Mesenchymal stem cell (in vitro differentiated cells and primary cell): ENCODE results near the gene MAPK10.

Experiments
- DNase-seq: peaks from one replicate; pipeline ENCODE4 v3.0.0-alpha.2; 2013
- H2AFZ ChIP-seq: one replicate; pipeline ENCODE4 v1.6.1; 2013; ENCODE audit warnings: low read depth, mild to moderate bottlenecking, control low read depth, inconsistent platforms, low read length, moderate library complexity
- H2AK5ac ChIP-seq: 2 replicates; pipeline ENCODE4 v1.6.1; 2013; ENCODE audit warnings: low read length, moderate library complexity, mild to moderate bottlenecking, inconsistent platforms; ENCODE audit not compliant: severe bottlenecking
- H2BK120ac ChIP-seq: one replicate; pipeline ENCODE4 v1.6.1; 2013; ENCODE audit warnings: low read depth, mild to moderate bottlenecking, inconsistent platforms, low read length, moderate library complexity
- H2BK12ac ChIP-seq, 2 experiments: one replicate each; pipeline ENCODE4 v1.6.1; 2013; ENCODE audit warnings: inconsistent platforms in 2 of 2, low read length in 2 of 2, mild to moderate bottlenecking in 2 of 2, moderate library complexity in 2 of 2, control low read depth in 1 of 2
- H2BK15ac ChIP-seq: one replicate; pipeline ENCODE4 v1.6.1; 2013; ENCODE audit warnings: mild to moderate bottlenecking, low read depth, inconsistent platforms; ENCODE audit not compliant: poor library complexity, severe bottlenecking
- H2BK5ac ChIP-seq: 2 replicates; pipeline ENCODE4 v1.6.1; 2013; ENCODE audit warnings: low read depth, mild to moderate bottlenecking, low read length, control low read depth, inconsistent platforms; ENCODE audit not compliant: poor library complexity, severe bottlenecking
- H3K14ac ChIP-seq, 2 experiments: one replicate each; pipeline ENCODE4 v1.6.1; 2013; ENCODE audit warnings: inconsistent platforms in 2 of 2, low read length in 2 of 2, control low read depth in 1 of 2, mild to moderate bottlenecking in 1 of 2, moderate library complexity in 1 of 2
- H3K18ac ChIP-seq, 2 experiments: one replicate each; pipeline ENCODE4 v1.6.1; 2013; ENCODE audit warnings: inconsistent platforms in 2 of 2, low read length in 2 of 2, control low read depth in 1 of 2, low read depth in 1 of 2, mild to moderate bottlenecking in 1 of 2
- H3K23ac ChIP-seq, 2 experiments: one replicate each; pipeline ENCODE4 v1.6.1; 2013; ENCODE audit warnings: inconsistent platforms in 2 of 2, low read length in 2 of 2, mild to moderate bottlenecking in 2 of 2, moderate library complexity in 2 of 2, control low read depth in 1 of 2
- H3K27ac ChIP-seq: 2 replicates; pipeline ENCODE4 v1.5.1; 2013; ENCODE audit warnings: mild to moderate bottlenecking, moderate library complexity, low read length, control low read depth, inconsistent platforms; ENCODE audit not compliant: poor library complexity, severe bottlenecking
- H3K27me3 ChIP-seq, 2 experiments: 2 replicates each; pipeline versions ENCODE4 v1.6.1 to v1.7.0; 2013; ENCODE audit warnings: low read length in 2 of 2, mild to moderate bottlenecking in 2 of 2, moderate library complexity in 2 of 2, control low read depth in 1 of 2, inconsistent platforms in 1 of 2; ENCODE audit not compliant: control insufficient read depth in 1 of 2, insufficient read depth in 1 of 2
- H3K36me3 ChIP-seq, 2 experiments: 2 replicates each; pipeline versions ENCODE4 v1.6.1 to v1.7.0; 2013; ENCODE audit warnings: low read length in 2 of 2, control low read depth in 1 of 2, inconsistent platforms in 1 of 2, low read depth in 1 of 2, mild to moderate bottlenecking in 1 of 2; ENCODE audit not compliant: insufficient read depth in 2 of 2, control insufficient read depth in 1 of 2
- H3K4ac ChIP-seq, 2 experiments: one replicate each; pipeline ENCODE4 v1.6.1; 2013; ENCODE audit warnings: inconsistent platforms in 2 of 2, low read length in 2 of 2, mild to moderate bottlenecking in 2 of 2, moderate library complexity in 2 of 2, control low read depth in 1 of 2, low read depth in 1 of 2
- H3K4me1 ChIP-seq: 2 replicates; pipeline ENCODE4 v1.6.1; 2013; ENCODE audit warnings: low read depth, low read length, control low read depth; ENCODE audit not compliant: control insufficient read depth, insufficient read depth
- H3K4me2 ChIP-seq: 2 replicates; pipeline ENCODE4 v1.6.1; 2013; ENCODE audit warnings: low read length, mild to moderate bottlenecking, inconsistent platforms; ENCODE audit not compliant: poor library complexity, severe bottlenecking
- H3K4me3 ChIP-seq, 2 experiments: 2 replicates each; pipeline versions ENCODE4 v1.5.1 to v1.7.0; 2013; ENCODE audit warnings: low read length in 2 of 2, mild to moderate bottlenecking in 2 of 2, control low read depth in 1 of 2, low read depth in 1 of 2; ENCODE audit not compliant: insufficient read depth in 1 of 2
- H3K79me1 ChIP-seq: replicated peaks from 2 replicates; pipeline ENCODE4 v1.6.1; 2013; ENCODE audit warnings: mild to moderate bottlenecking, control low read depth, low read length, inconsistent platforms; ENCODE audit not compliant: poor library complexity, severe bottlenecking
- H3K9ac ChIP-seq: 2 replicates; pipeline ENCODE4 v1.7.0; 2013; ENCODE audit warnings: mild to moderate bottlenecking, low read length, moderate library complexity
- H3K9me3 ChIP-seq: 2 replicates; pipeline ENCODE4 v1.7.0; 2013; ENCODE audit warnings: mild to moderate bottlenecking, low read length; ENCODE audit not compliant: control insufficient read depth
- H4K8ac ChIP-seq: one replicate; pipeline ENCODE4 v1.6.1; 2013; ENCODE audit warnings: inconsistent platforms, mild to moderate bottlenecking, low read length, moderate library complexity
- H4K91ac ChIP-seq: one replicate; pipeline ENCODE4 v1.6.1; 2013; ENCODE audit warnings: mild to moderate bottlenecking, low read length, inconsistent platforms
- WGBS: methylation state at CpG from one replicate; pipeline ENCODE4 v1.1.7; 2013; ENCODE audit warnings: mixed read lengths; 5-methylcytosine and 5-hydroxymethylcytosine counted together

Gene MAPK10

GRCh38 chr4:86152454-86152853, 207.4 kb downstream of the MAPK10 start:
- H3K27ac ChIP-seq, result no peak overlapping the region
- H2BK15ac ChIP-seq, result no peak overlapping the region
- peak overlapping the region; percentile 33 for H3K9ac ChIP-seq
- no peak overlapping the region for H2BK5ac ChIP-seq
- no peak overlapping the region for H4K8ac ChIP-seq
- no peaks in the 10 kb centered on the region for H3K79me1 ChIP-seq
- no peak overlapping the region for H3K4me2 ChIP-seq
- H3K9me3 ChIP-seq, result no peaks in the 10 kb centered on the region
- no peaks in the 10 kb centered on the region for H3K4me1 ChIP-seq
- H3K18ac ChIP-seq, result no peak overlapping the region
- H3K27me3 ChIP-seq, result no peaks in the 10 kb centered on the region
- no peak overlapping the region for H2BK12ac ChIP-seq
- H3K4ac ChIP-seq, result no peak overlapping the region
- no peak overlapping the region for H2AFZ ChIP-seq
- no peak overlapping the region for H3K14ac ChIP-seq
- no peak overlapping the region for H2AK5ac ChIP-seq
- WGBS, result 81% methylated on average over 2 of the region's 2 CpGs
- no peak overlapping the region for H3K23ac ChIP-seq
- H4K91ac ChIP-seq, result no peak overlapping the region
- DNase-seq, result no peak
- no peaks in the 10 kb centered on the region for H3K36me3 ChIP-seq
- no peak overlapping the region for H3K4me3 ChIP-seq
- no peak overlapping the region for H2BK120ac ChIP-seq

- no peak overlapping the region for H3K4me3 ChIP-seq
- H2AK5ac ChIP-seq, result no peak overlapping the region
- H2BK120ac ChIP-seq, result no peak overlapping the region
- no peak overlapping the region for H3K27ac ChIP-seq
- no peak overlapping the region for H2BK15ac ChIP-seq
- no peaks in the 10 kb centered on the region for H3K4me1 ChIP-seq
- no peaks in the 10 kb centered on the region for H3K27me3 ChIP-seq
- no peak overlapping the region for H3K4me2 ChIP-seq
- no peaks in the 10 kb centered on the region for H3K36me3 ChIP-seq
- H2BK12ac ChIP-seq, result no peak overlapping the region
- H4K91ac ChIP-seq, result no peak overlapping the region
- no peaks in the 10 kb centered on the region for H3K79me1 ChIP-seq
- H3K18ac ChIP-seq, result no peak overlapping the region
- H4K8ac ChIP-seq, result no peak overlapping the region
- H3K9ac ChIP-seq, result no peak overlapping the region
- no peak for DNase-seq
- no peak overlapping the region for H3K4ac ChIP-seq
- H3K9me3 ChIP-seq, result no peaks in the 10 kb centered on the region
- WGBS, result 87% methylated on average over 3 of the region's 3 CpGs
- no peak overlapping the region for H2BK5ac ChIP-seq
- no peak overlapping the region for H2AFZ ChIP-seq
- no peak overlapping the region for H3K23ac ChIP-seq
- no peak overlapping the region for H3K14ac ChIP-seq
Measured at GRCh38 chr4:86151196-86151595, 208.7 kb downstream of the MAPK10 start.

- H2AK5ac ChIP-seq, result no peak overlapping the region
- no peak overlapping the region for H3K14ac ChIP-seq
- no peak overlapping the region for H3K4me3 ChIP-seq
- H3K4me1 ChIP-seq, result no peaks in the 10 kb centered on the region
- no peaks in the 10 kb centered on the region for H3K79me1 ChIP-seq
- no peak overlapping the region for H2BK15ac ChIP-seq
- no peak overlapping the region for H2BK120ac ChIP-seq
- H2AFZ ChIP-seq, result no peak overlapping the region
- no peaks in the 10 kb centered on the region for H3K36me3 ChIP-seq
- H3K4me2 ChIP-seq, result no peak overlapping the region
- no peak for DNase-seq
- no peak overlapping the region for H4K91ac ChIP-seq
- H3K23ac ChIP-seq, result no peak overlapping the region
- no peak overlapping the region for H4K8ac ChIP-seq
- no peak overlapping the region for H3K4ac ChIP-seq
- no peak overlapping the region for H2BK5ac ChIP-seq
- H3K18ac ChIP-seq, result no peak overlapping the region
- no peak overlapping the region for H3K27ac ChIP-seq
- H3K9ac ChIP-seq, result no peak overlapping the region
- H3K9me3 ChIP-seq, result no peaks in the 10 kb centered on the region
- H3K27me3 ChIP-seq, result no peaks in the 10 kb centered on the region
- no peak overlapping the region for H2BK12ac ChIP-seq
- WGBS, result no CpG with 5 or more reads among the region's 1 CpG
Measured at GRCh38 chr4:86141161-86141560, 218.7 kb downstream of the MAPK10 start.

GRCh38 chr4:86132468-86132867, 227.4 kb downstream of the MAPK10 start:
- Histone ChIP-seq H2AFZ (no peak overlapping the region), H2BK120ac (no peak overlapping the region), H3K4me1 (no peaks in the 10 kb centered on the region), H3K14ac (no peak overlapping the region), H4K8ac (no peak overlapping the region), H2BK12ac (no peak overlapping the region), H3K9ac (no peak overlapping the region), H2BK5ac (no peak overlapping the region), H3K4me2 (no peak overlapping the region), H3K23ac (no peak overlapping the region), H3K4ac (no peak overlapping the region), H3K36me3 (no peaks in the 10 kb centered on the region), H2AK5ac (no peak overlapping the region), H2BK15ac (no peak overlapping the region), H3K9me3 (no peaks in the 10 kb centered on the region), H3K18ac (no peak overlapping the region), H3K79me1 (peaks cover 1% of the 10 kb centered on the region), H3K27me3 (no peaks in the 10 kb centered on the region), H4K91ac (no peak overlapping the region), H3K27ac (no peak overlapping the region), H3K4me3 (no peak overlapping the region)
- no peak for DNase-seq
- WGBS, result 97% methylated on average over 4 of the region's 4 CpGs
